ENCODE data around the gene RERE. TPM values are rescaled to one million over a fixed set of nuclear protein-coding genes. Genes with fewer than 3 reads are reported as not detected.
A peak's percentile ranks its signal among the peaks of the same experiment; 100 is the strongest.
"Not testable (repeated sequence)": the region's sequence is repeated elsewhere in the genome, so short reads cannot be mapped to it uniquely, and the experiment has no call there.

The RERE gene
- total RNA-seq, 3 donors from 2014 or later: 99.5 to 204 (median 174) TPM

- ATAC-seq (no peak), DNase-seq (no peak)
- intact Hi-C loops (cut with DNase I, micrococcal nuclease): no loop called here
- Histone ChIP-seq H3K4me3 (no peak overlapping the region), H3K4me1 (ENCODE audit: low read depth) (no peaks in the 10 kb centered on the region), H3K36me3 (ENCODE audit: low read depth) (no peaks in the 10 kb centered on the region), H3K9me3 (peaks cover 3% of the 10 kb centered on the region)
- TF ChIP-seq, protein P1, sequence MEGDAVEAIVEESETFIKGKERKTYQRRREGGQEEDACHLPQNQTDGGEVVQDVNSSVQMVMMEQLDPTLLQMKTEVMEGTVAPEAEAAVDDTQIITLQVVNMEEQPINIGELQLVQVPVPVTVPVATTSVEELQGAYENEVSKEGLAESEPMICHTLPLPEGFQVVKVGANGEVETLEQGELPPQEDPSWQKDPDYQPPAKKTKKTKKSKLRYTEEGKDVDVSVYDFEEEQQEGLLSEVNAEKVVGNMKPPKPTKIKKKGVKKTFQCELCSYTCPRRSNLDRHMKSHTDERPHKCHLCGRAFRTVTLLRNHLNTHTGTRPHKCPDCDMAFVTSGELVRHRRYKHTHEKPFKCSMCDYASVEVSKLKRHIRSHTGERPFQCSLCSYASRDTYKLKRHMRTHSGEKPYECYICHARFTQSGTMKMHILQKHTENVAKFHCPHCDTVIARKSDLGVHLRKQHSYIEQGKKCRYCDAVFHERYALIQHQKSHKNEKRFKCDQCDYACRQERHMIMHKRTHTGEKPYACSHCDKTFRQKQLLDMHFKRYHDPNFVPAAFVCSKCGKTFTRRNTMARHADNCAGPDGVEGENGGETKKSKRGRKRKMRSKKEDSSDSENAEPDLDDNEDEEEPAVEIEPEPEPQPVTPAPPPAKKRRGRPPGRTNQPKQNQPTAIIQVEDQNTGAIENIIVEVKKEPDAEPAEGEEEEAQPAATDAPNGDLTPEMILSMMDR (IDR thresholded peaks at IDR 0.05): no peak
Observed at GRCh38 chr1:8736927-8737326, 80.5 kb downstream of the RERE start.

- Histone ChIP-seq H3K4me3 (no peak overlapping the region), H3K9me3 (peaks cover 5% of the 10 kb centered on the region), H3K4me1 (ENCODE audit: low read depth) (no peaks in the 10 kb centered on the region), H3K36me3 (ENCODE audit: low read depth) (no peaks in the 10 kb centered on the region)
- DNase-seq (no peak), ATAC-seq (no peak)
- intact Hi-C loops (cut with DNase I, micrococcal nuclease): no loop called here
- TF ChIP-seq, protein P1 (IDR thresholded peaks at IDR 0.05): no peak
Observed at GRCh38 chr1:8733484-8733883, 84.0 kb downstream of the RERE start.

- Histone ChIP-seq H3K4me1 (ENCODE audit: low read depth) (peaks cover 6% of the 10 kb centered on the region), H3K4me3 (no peak overlapping the region), H3K9me3 (peaks cover 5% of the 10 kb centered on the region), H3K36me3 (ENCODE audit: low read depth) (no peaks in the 10 kb centered on the region)
- TF ChIP-seq, protein P1 (IDR thresholded peaks at IDR 0.05): no peak
- ATAC-seq (no peak), DNase-seq (no peak)
- intact Hi-C loops (cut with DNase I, micrococcal nuclease): no loop called here
Observed at GRCh38 chr1:8731162-8731561, 86.3 kb downstream of the RERE start.

DNA sequence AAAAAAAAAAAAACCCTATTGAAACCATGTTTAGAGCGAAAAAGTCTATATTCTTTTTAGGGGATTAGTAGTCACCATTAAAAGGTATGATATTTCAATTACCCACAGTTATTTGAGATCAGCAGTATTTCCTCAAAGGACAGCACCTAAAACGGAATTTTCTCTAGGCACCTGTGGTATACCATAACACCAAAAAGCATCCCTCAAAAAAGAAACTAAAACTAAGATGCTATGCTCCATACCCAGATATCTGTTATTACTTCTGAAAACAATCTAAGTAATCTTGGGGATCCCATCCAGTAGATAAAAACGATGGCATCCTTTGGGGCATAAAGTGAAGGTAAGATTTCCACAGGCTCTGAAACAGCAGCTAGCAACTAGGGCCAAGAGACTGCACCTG is 89.0 kb downstream of the RERE start:
- Histone ChIP-seq H3K4me1 (ENCODE audit: low read depth) (peaks cover 6% of the 10 kb centered on the region), H3K4me3 (no peak overlapping the region), H3K36me3 (ENCODE audit: low read depth) (no peaks in the 10 kb centered on the region), H3K9me3 (peaks cover 5% of the 10 kb centered on the region)
- ATAC-seq: no peak
- TF ChIP-seq, protein P1 (IDR thresholded peaks at IDR 0.05): no peak
- intact Hi-C loops (cut with DNase I, micrococcal nuclease): loop anchor here in 1 of 2 donors (5.0 kb wide), 1 partner anchor 166 kb away; no protein-coding TSS in a partner anchor
- DNase-seq: no peak

DNA sequence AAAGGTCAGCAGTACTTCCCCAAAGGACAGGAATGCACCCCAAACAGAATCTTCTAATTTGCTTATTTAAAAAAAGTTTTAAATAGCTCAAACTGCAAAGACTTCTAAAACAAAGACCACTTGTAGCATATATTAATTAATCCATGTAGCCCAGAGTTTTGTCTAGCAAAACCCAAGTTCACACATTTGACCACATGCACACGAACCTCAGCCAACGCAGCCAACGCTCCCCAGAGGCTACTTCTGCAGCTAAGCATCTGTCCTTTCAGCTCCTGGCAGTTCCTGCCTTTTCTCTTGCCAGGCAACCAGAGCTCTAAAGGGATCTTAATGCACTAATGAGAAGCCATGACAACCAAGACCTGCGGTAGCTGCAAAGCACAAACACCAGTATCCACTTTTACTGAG is 89.6 kb downstream of the RERE start:
- Histone ChIP-seq H3K9me3 (peaks cover 5% of the 10 kb centered on the region), H3K4me1 (ENCODE audit: low read depth) (peaks cover 6% of the 10 kb centered on the region), H3K36me3 (ENCODE audit: low read depth) (no peaks in the 10 kb centered on the region), H3K4me3 (no peak overlapping the region)
- ATAC-seq (no peak), DNase-seq (no peak)
- intact Hi-C loops (cut with DNase I, micrococcal nuclease): loop anchor here in 1 of 2 donors (5.0 kb wide), 1 partner anchor 166 kb away; no protein-coding TSS in a partner anchor
- TF ChIP-seq, protein P1 (IDR thresholded peaks at IDR 0.05): no peak

DNA sequence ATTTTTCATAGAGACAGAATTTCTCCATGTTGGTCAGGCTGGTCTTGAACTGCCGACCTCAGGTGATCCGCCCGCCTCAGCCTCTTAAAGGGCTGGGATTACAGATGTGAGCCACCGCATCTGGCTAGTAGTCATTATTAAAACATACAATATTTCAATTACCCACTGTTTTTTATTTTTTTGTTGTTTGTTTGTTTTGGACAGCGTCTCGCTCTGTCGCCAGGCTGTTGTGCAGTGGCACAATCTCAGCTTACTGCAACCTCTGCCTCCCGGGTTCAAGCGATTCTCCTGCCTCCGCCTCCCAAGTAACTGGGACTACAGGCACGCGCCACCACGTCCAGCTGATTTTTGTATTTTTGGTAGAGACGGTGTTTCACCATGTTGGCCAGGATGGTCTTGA is 90.1 kb downstream of the RERE start:
- H3K9me3 ChIP-seq; H3K36me3 ChIP-seq (ENCODE audit: low read depth); H3K4me1 ChIP-seq (ENCODE audit: low read depth); H3K4me3 ChIP-seq; DNase-seq; ATAC-seq: not testable (repeated sequence)
- intact Hi-C loops (cut with DNase I, micrococcal nuclease): loop anchor here in 1 of 2 donors (5.0 kb wide), 1 partner anchor 165 kb away; no protein-coding TSS in a partner anchor

- not testable (repeated sequence) for H3K4me3 ChIP-seq; H3K4me1 ChIP-seq (ENCODE audit: low read depth); H3K36me3 ChIP-seq (ENCODE audit: low read depth); DNase-seq; H3K9me3 ChIP-seq
- intact Hi-C loops (cut with DNase I, micrococcal nuclease): loop anchor here in 1 of 2 donors (5.0 kb wide), 1 partner anchor 164 kb away; no protein-coding TSS in a partner anchor
- peak; percentile 11 for ATAC-seq
Observed at GRCh38 chr1:8726801-8727186, 90.6 kb downstream of the RERE start.

Data from mucosa of descending colon (tissue), 3 donors.